Stimulated activated CD4-positive, alpha-beta T cell treated with anti-CD3 and anti-CD28 coated beads, Interleukin-15, amount 100 ng/mL, for 1 hour (primary cell): ENCODE measurements around the gene SMO.
A peak's percentile ranks its signal among the peaks of the same experiment; 100 is the strongest.
"Not testable (repeated sequence)": the region's sequence is repeated elsewhere in the genome, so short reads cannot be mapped to it uniquely, and the experiment has no call there.

ENCODE experiments used
- DNase-seq, 2 donors: peaks; one replicate each; pipeline ENCODE4 v3.0.0-alpha.2; 2020; ENCODE audit warnings: low read depth in 1 of 2, low spot score in 1 of 2

Gene SMO

DNA sequence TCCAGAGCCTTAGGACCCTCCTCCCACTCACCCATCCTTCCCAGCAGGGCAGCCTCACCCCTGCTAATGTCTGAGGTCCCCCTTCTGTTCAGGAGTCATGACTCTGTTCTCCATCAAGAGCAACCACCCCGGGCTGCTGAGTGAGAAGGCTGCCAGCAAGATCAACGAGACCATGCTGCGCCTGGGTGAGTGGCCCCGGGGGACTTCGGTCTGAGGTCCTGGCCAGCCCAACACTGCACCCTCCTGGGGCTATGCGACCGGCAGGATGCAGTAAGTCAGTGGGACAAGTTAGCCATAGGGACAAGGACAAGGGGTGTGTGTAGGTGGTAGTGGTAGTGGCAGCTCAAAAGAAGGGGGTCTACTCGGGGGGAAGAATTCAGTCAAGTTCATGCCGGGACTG lies 20.2 kb downstream of the SMO start:
- no peak for DNase-seq

DNA sequence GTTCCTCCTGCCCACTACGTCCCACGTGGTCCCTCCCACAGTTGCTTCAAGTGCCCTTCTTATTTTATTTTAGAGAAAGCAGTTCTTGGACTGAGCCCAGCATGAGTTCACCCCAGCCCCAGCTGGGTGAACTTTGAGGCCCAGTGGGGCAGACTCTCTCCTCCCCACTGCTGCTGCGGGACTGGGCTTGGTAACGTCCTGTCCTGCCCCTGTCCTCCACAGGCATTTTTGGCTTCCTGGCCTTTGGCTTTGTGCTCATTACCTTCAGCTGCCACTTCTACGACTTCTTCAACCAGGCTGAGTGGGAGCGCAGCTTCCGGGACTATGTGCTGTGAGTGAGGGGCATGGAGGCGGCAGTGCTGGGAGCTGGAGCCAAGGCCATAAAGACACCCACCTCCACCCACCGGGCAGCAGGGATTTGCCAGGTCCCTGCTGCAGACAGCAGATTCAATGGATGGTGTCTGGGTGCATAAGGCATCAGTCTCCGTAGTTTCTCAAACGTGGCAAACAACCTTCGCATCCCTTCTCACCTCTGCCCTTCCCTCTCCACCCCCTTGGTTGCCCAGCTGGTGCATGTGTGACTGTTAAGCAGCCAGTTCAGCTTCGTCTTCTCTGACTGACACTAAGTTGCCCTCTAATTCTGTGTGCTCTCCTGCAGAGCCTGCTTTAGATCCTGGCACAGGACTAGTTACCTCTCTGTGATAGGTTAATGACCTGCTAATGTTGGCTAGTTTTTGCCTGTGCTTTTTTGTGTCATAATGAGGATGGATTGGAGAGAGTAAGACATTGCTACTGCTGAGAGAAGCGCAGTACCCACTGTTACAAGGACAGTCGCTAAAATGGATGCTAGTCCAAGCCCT lies 20.9 kb downstream of the SMO start:
- DNase-seq, result no peak

DNA sequence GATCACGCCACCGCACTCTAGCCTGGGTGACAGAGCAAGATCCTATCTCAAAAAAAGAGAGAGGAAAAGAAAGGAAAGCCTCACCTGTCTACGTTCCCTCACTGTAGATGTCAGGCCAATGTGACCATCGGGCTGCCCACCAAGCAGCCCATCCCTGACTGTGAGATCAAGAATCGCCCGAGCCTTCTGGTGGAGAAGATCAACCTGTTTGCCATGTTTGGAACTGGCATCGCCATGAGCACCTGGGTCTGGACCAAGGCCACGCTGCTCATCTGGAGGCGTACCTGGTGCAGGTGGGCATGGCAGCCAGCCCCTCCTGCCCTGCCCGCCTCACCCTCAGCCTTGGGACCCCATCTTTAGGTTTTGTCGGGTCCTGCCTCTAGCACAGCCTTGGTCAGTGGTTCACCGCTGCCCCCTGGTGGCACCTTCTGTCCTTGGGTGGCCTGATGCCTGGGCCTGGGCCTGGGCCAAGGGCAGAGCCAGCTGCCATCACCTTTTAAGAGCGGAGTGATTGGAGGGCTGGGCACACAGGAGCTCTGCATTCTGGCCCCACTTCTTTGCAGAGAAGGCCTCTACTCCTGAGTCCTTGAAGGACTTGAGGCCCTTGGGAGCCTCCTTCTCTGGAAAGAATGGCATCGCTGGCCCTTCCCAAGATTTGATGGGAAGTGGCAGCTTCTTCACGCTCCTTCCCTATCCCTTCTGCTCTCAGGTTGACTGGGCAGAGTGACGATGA lies 22.0 kb downstream of the SMO start:
- DNase-seq, result peak; percentile 18 to 50

DNA sequence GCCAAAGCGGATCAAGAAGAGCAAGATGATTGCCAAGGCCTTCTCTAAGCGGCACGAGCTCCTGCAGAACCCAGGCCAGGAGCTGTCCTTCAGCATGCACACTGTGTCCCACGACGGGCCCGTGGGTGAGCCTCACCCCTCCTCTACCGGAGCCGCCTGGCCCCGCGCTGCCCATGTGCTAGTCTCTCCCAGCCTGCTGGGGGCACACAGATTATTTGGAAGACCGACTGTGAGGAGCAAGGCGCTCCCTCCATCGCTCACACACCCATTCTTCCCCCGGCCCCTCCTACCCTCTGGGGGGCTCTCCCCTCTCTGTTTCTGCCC lies 22.5 kb downstream of the SMO start:
- no peak for DNase-seq

DNA sequence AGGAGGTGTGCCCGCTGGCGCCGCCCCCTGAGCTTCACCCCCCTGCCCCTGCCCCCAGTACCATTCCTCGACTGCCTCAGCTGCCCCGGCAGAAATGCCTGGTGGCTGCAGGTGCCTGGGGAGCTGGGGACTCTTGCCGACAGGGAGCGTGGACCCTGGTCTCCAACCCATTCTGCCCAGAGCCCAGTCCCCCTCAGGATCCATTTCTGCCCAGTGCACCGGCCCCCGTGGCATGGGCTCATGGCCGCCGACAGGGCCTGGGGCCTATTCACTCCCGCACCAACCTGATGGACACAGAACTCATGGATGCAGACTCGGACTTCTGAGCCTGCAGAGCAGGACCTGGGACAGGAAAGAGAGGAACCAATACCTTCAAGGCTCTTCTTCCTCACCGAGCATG lies 23.7 kb downstream of the SMO start:
- DNase-seq, result no peak

DNA sequence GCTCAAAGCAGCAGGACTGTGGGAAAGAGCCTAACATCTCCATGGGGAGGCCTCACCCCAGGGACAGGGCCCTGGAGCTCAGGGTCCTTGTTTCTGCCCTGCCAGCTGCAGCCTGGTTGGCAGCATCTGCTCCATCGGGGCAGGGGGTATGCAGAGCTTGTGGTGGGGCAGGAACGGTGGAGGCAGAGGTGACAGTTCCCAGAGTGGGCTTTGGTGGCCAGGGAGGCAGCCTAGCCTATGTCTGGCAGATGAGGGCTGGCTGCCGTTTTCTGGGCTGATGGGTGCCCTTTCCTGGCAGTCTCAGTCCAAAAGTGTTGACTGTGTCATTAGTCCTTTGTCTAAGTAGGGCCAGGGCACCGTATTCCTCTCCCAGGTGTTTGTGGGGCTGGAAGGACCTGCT lies 24.2 kb downstream of the SMO start:
- no peak for DNase-seq

DNA sequence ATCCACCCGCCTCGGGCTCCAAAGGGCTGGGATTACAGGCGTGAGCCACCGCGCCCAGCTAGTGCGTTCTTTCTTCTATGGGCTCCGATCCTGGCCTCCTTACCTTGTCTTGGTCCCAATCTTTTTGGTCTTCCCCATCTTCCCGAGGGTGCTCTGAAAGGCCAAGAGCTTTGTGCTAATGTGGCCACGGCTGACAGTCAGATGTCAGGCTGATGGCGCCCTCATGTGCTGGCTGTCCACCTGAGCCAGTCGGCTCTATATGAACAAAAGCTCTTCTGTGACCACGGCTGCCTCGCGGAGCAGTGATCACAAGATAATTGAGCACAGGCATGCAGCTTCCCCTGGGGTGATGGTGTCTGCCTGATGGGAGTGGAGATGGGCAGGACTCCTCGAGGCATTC lies 25.4 kb downstream of the SMO start:
- DNase-seq, result no peak

DNA sequence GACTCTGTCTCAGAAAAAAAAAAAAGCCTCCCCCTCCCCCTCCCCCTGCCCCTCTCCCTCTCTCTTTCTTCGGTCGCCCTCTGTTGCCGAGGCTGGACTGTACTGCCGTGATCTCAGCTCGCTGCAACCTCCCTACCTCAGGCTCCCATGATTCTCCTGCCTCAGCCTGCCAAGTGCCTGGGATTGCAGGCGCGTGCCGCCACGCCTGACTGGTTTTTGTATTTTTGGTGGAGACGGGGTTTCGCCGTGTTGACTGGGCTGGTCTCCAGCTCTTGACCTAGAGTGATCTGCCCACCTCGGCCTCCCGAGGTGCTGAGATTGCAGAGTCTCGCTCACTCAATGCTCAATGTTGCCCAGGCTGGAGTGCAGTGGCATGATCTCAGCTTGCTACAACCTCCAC lies 27.3 kb downstream of the SMO start:
- DNase-seq, result not testable (repeated sequence)

DNA sequence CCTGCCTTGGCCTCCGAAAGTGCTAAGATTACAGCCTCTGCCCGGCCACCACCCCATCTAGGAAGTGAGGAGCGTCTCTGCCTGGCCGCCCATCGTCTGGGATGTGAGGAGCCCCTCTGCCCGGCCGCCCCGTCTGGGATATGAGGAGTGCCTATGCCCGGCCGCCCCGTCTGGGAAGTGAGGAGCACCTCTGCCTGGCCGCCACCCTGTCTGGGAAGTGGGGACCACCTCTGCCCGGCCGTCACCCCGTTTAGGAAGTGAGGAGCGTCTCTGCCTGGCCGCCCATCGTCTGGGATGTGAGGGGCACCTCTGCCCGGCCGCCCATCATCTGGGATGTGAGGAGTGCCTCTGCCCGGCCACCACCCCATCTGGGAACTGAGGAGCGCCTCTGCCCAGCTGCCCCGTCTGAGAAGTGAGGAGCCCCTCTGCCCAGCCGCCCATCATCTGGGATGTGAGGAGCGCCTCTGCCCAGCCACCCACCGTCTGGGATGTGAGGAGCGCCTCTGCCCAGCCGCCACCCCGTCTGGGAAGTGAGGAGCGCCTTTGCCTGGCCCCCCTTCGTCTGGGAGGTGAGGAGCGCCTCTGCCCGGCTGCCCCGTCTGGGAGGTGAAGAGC lies 27.8 kb downstream of the SMO start:
- not testable (repeated sequence) for DNase-seq

DNA sequence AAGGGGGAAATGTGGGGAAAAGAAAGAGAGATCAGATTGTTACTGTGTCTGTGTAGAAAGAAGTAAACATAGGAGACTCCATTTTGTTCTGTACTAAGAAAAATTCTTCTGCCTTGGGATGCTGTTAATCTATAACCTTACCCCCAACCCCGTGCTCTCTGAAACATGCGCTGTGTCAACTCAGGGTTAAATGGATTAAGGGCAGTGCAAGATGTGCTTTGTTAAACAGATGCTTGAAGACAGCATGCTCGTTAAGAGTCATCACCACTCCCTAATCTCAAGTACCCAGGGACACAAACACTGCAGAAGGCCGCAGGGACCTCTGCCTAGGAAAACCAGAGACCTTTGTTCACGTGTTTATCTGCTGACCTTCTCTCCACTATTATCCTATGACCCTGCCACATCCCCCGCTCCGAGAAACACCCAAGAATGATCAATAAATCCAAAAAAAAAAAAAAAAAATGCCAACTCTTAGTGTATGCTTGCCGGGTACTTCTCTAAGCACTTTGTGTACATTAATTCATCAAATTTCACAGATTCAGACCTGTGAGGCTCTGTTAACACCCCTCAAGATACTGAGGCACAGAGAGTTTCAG lies 28.5 kb downstream of the SMO start:
- not testable (repeated sequence) for DNase-seq

DNA sequence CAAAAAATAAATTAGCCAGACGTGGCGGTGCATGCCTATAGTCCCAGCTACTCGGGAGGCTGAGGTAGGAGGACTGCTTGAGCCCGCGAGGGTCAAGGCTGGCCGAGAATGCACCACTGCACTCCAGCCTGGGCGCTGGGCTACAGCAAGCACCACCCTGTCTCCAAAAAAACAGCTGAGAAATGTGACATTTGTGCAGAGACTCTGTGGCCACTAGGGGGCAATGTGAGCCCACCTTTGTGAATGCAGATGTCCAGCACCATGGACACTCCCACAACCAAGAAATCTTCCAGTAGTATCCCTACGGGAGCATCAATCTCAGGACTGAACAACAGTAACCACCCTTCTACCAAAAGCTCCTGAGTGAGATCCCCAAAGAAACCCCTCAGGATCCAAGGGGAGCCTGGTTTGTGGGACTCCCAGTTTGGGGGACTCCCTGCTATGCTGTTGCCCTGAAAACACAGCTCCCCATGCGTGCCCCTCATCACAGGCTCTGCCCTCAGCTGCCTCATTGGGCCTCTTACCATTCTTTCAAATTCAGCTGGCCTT lies 30.2 kb downstream of the SMO start:
- DNase-seq, result peak; percentile 54 to 55

DNA sequence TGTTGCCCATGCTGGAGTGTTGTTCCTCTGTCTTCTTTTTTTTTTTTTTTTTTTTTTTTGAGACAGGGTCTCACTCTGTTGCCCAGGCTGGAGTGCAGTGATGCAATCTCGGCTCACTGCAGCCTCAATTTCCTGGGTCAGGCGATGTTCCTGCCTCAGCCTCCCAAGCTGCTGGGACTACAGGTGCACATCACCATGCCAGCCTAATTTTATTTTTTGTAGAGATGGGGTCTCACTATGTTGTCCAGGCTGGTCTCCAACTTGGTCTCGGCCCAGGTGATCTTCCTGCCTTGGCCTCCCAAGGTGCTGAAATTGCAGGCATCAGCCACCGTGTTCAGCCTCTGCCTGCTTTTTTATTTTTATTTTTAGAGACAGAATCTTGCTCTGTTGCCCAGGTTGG lies 30.7 kb downstream of the SMO start:
- DNase-seq, result not testable (repeated sequence)

DNA sequence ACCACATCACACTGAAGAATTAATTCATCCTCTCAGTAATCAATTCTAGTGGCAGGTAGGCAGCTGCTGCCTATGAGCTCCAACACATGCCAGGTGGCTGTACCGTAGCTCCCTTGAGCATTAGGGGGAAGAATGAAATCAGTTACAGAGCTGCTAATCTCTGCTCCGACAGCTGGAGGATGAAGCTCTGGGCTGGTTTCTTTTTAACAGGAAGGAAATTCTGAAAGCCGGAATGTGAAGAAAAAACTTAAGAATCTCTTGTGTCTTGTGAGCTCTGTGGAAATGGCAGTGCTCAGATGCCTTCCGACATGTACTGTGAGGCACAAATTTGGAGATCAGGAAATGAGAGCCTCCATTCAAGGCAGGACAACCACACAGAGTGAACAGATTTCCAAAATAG lies 33.6 kb downstream of the SMO start:
- no peak for DNase-seq

DNA sequence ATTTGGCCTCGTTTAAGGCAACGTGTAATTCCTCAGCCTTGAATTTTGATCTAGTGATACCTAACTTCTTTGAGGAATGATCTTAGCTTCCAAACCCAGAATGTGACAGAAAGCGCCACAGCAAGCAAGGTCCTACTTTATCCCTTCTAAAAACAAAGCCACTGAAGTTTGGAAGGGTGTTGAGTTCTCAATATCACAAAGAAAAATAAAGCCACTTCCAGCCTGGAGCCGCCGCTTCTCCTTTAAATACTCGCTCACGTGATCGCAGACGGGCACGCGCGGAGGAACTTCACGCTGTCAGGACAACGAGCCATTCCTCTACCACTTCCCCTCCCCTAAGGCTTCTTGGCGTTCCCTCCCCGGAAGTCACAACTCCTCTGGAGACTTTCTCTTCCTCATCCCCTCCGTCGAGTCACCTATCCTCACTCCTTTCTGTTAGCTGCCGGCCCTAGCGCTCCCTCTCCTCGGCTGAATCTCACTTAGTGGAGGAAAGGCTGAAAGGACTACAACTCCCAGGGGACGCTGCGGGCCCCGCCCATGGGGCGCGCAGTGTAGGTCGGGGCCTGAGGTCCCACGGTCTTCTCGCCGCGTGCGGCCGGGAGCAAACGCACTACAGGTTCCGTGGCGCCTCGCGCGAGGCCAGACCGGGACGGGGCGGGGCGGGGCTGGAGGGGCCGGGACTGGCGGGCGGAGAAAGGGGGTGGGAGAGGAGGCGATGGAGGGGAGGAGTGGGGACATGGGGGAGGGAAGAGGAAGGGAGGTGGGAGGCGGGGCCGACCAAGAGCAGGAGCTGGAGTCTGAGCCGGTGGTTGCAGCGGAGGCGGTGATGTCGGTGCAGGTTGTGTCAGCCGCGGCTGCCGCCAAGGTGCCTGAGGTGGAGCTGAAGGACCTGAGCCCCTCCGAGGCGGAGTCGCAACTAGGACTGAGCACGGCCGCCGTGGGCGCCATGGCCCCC lies 36.1 kb downstream of the SMO start, which contains the start of gene AHCYL2:
TSS of gene AHCYL2 (plus strand) at position 780 of the 955 bp plus-strand sequence.
- peak; percentile 96 to 97 for DNase-seq

DNA sequence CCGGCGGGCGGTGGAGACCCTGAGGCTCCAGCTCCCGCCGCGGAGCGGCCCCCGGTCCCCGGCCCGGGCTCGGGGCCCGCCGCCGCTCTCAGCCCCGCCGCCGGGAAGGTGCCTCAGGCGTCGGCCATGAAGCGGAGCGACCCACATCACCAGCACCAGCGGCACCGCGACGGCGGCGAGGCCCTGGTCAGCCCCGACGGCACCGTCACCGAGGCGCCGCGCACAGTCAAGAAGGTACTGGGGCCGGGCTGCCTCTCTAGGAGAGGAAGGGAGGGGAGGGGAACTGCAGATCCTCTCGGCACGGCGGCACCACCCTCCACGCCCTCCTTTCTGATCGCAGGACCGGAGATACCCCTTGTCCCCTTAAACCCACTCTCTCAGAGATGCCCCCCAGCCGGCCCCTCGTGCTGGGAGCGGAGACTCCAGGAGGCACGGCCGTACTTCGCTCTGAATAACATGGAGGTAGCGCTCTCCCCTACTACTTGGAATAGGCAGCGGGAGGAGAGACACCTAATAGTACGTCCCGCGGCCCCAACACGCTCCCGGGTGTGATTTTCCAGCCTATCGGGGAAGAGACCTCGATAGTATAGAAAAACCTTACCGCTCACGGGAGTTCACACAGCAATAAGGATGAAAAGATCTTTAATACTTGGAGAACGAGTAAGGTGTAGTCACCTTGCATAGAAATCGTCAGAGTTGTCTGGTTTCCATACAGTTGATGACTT lies 36.9 kb downstream of the SMO start:
- peak; percentile 29 to 42 for DNase-seq

DNA sequence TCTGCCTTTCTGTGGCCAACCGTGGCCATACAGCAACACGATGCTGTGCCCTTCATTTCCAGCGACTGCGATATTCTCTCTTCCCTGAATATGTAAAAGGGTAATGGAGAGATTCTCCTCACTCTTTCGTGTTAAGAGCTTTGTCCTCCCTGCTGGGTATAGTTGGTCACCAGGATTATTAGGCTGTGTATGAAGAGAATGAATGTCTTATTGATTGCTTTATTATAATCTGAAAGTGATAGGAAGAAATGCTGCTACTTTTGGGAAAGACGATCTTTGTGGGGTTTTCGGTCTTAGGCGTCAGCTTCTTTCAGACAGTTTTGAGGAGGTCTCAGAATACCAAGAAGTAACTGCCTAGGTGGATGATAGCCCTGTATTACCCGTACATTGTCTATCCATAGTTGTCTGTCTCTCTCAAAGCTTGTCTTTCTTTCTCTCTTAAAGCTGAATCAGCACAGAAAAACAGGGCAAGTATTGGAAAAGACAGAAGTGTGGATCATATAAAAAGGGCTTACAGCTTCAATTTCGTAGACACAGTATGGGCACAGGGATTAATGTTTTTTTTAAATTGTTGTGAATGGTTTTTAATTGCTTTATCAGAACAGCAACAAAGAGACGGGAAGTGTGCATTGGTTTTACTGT lies 37.6 kb downstream of the SMO start:
- DNase-seq, result no peak

DNA sequence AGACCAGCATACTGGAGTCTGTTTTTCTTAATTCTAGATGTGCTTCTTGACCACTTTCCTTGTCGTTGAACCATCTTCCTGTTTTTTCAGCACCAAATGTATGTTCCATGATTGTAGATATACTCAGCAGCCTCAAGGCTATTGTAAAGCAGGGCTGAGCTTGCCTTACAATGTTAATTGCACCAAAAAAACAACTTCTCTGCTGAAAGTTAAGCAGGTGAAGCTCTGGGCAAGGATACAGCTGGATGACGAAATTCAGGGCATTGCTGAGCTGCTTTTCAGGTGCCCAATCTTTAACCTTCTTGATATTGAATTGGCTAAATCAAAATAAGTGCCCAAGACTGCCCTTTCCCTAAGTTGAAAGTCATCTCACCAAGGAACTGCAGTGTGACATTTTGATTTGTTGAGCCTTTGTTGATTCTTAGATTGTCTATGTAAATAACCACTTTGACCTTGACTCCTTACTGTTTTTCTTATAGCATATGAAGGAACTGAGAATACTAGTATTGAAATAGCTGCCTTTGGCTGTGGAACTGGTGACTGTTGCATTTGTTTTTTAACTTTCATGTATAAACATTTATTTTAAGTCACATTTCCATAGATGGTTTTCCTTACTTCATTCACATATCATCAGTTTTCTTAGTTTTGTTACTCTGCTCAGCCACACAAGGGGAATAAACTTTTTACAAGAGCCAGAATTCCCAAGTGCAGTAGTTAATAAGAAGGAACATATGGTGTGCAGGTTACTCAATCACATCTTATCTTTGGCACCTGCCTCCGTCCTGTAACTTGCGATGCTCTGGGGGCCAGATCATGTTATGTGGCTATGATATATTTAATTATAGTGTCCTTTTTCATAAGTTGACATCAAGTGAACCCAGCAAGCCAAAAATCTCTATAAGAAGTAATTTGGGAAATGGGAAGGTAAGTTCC lies 39.5 kb downstream of the SMO start:
- no peak for DNase-seq

DNA sequence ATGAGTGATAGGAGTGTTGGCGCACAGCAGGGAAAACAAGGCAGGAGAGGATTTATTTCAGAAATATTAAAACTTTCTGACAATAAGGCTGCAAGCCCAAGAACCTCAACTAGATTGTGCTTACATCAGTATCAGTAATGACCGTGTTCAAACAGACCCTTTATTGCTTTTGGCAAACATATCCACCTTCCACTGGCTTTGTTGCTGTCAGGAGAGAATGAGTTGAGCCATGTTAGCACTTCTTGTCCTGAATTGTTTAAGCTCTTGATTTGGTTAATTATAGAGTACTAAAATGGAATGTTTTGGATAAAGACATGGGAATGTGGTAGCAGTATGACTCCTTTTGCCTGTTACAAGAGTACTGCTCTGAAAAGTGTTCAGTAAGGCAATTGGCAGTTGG lies 40.2 kb downstream of the SMO start:
- no peak for DNase-seq
